HG03342 (cell line): ENCODE measurements around the gene PGM2L1.
"Not testable (repeated sequence)": the region's sequence is repeated elsewhere in the genome, so short reads cannot be mapped to it uniquely, and the experiment has no call there.

Source experiments
- ATAC-seq: cut with Tn5 transposase; IDR thresholded peaks from one replicate; pipeline ENCODE4 v1.9.1; 2021; ENCODE audit warnings: mild to moderate bottlenecking, moderate library complexity; ENCODE audit not compliant: unreplicated experiment

PGM2L1 gene

DNA sequence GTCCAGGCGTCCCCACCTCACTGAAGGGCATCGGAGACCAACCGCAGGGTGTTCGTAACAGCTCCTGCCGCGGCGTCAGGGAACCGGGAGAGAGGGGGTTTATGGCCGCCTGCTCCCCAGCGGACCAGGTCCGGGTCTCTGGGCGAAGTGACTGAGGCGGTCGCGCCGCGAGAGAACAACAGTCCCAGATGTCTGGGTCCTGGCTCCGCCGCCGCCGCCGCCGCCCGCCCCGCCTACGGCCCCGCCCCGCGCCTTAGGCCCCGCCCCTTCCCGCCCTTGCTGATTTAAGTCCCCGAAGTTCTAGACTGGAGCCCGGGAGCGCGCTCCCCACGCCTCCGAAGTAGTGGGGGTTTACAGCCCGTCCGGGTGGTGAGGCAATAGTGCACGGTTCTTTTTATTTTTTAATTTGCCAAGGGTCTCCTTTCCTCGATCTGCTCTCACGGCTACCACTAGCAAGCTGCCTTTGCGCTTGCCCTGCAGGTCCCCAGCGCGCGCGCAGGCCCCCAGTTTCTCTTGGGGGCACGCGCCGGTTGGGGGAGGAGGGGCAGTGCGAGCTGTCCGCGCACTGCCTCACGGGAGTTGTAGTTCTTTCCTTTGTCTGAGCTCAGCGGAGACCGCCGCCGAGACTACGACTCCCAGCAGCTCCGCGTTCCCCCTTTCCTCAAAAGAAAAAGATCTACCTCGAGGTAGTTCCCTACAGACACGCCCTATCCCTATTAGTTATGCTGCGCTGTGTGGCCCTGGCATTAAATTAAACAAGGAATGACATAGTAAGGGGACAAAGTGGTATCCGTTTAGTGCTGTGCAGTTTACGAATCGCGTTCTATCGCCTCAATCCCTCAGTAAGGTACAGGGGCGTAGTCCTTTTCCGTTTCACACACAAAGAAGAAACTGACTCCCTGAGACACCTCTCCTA is at the start of gene PGM2L1:
TSS of gene PGM2L1 (minus strand) at position 190 of the 916 bp plus-strand sequence. CDS start 272 bp downstream, outside the sequence.
- peak; percentile 94 for ATAC-seq

DNA sequence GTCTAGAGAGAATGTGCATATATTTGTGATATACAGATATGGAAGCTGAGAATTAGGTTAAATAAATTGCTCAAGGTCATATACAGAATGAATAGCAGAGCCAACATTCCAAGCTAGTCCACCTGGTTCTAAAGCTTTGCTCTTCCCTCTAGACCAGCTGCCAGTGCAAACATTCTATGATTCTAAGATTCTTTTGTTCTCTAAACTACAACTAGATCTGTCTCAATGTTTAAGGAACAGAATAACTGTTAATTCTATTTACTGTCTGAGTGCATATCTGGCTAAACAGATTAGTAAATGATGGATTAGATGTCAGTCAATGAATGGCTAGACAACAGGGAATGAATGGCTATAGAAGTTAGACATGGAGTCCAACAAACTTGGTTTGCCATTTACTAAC is 49.5 kb upstream of the PGM2L1 start:
- no peak for ATAC-seq

GRCh38 chr11:74446532-74446938 is 48.3 kb upstream of the PGM2L1 start:
- no peak for ATAC-seq

DNA sequence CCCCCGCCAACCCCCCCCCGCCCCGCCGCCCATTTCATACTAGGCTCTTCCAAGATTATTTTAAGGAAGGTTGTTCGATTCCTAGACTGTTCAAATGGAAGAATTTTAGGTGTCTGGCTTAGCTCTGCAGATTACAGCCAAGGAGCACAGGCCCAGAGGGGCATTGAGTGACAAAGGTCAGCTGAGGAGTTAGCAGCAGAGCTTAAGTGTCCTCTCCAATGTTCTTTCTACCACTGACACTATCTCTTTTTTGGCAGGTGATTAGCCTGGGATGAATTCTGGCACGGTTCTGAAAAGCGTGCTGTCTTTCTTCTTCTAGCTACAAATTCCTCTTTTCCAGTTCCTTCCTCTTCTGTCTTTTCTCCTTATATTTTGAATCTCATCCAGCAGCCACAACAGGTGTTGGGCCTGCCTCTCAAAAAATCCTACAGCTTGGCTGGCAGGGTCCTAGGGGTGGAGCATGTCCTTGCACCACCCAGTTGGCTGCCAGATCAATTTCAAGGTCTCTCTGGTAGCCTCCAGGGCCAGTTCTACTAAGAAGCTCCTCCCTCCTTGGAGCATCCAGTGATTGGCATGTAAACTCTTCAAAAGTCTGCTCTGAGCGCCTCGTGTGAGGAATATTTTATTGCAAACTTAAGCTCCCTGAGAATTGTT is 46.1 kb upstream of the PGM2L1 start:
- no peak for ATAC-seq

DNA sequence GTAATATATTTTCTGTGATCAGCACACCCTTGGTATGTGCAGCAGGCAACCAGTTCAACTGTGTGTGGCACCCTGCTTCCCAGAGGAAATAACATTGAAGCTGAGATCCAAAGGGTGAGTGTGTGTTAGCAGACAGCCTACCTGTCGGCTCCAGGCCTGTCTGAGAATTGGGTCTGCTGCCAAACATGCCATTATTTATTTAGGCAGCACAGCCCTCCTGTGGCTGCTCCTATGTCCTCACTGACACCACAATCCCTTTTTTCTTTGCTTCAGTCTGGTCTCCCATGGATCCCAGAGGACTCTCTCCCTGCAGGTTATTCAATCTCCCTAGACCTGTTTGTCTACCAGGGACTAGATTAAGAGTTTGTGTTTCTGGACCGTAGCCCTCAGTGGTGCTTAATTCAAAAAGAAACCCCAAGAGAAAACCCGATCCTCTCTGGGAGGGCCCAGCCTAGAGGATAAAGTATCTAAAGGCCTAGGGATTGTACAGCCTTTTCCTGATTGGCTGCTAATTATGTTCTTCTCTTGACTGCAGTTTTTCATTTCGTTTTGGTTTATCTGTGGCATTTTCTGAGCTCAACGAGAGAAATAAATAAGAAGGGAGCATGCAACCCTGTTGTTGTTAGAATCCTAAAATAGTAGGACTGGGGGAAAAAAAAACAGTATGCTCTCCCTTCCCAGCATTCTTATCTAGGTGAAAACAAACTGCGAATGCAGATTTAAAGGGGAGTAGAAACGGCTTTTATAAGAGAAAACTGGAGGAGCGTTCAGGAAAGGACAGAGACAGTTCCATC is 45.0 kb upstream of the PGM2L1 start:
- no peak for ATAC-seq

DNA sequence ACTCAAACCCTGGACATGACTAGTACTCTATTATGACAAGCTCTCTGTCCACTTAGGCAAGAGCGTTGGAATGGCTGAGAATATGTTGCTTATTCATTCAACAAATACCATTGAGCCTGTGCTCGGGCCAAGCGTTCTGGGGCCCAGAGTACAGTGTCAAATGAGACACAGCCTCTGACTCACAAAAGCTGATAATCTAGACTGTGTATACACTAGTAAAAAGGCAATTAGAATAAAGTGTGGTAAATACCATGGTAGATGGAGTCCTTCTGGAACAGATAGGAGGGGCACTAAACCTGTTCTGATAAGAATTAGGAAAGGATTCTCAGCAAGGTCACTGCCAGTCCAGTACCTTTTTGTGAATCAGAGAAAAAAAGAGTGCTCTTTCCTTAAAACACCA is 44.4 kb upstream of the PGM2L1 start:
- ATAC-seq, result no peak

DNA sequence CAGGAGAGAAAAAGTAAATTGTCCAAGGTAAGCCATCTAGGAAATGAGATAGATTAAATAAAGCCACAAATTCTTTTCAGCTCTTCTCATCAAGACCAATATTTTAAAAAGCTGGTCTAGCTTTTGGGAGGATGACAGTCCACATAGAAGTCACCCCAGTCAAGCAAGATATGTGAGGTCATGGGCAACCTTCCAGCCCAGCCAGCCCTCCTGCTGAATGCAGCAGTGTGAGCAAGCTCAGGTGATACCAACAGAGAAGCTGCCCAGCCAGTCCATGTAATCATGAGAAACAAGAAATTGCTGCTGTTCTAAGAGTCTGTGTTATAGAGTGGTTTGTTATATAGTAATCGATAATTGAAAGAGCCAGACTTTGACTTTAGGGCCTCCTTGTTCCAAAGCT is 40.4 kb upstream of the PGM2L1 start:
- no peak for ATAC-seq

DNA sequence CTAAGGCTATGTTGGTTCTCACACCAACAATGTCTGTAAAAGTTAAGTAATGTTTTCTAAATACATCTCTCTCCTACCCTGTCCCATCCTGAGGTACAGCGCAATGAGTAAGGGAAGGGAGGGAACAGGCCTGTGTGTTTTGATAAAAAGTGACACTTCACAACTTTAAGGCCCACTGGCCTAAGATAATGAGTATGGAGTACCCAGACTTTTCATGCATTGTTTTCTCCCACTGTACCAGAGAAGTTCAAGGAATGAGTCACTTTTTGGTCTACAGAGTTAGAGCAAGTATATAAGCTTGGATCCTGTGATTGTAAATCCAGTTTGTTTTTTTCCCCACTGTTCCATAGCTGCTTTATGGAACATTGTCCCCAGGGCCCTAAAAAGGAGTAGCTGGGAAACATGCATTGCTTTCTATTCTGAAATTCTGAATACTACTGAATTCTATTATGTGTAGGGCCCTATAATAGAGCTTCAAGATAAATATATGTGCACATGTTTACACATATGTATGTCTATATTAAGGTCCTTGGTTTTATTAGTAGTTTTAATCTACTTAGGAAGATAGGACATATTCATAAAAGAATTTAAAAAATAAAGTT is 39.3 kb upstream of the PGM2L1 start:
- ATAC-seq, result no peak

- no peak for ATAC-seq
Measured at GRCh38 chr11:74434528-74434927, 36.3 kb upstream of the PGM2L1 start.

- ATAC-seq, result no peak
Measured at GRCh38 chr11:74429205-74429604, 31.0 kb upstream of the PGM2L1 start.

DNA sequence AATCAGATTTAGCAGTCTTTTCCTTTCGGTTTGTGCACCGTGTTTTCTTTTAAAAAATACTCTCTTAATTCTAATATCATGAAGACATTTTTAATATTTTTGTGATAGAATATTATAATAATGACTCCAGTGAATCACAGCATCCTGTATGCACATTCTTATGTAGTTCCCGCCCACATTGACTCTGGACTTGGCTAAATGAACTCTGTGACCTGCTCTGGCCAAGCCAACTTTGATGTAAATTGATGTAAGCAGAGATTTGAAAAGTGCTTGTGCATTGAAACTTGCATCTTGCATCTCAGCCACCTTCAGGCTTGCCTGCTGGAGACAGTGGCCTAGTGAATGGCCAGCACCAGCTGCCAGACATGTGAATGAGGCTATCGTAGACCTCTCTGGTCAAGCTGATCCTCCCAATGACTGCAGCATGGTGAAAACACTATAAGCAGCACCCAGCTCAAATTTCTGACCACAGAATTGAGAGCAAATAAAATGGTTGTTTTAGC is 29.2 kb upstream of the PGM2L1 start:
- no peak for ATAC-seq

- no peak for ATAC-seq
Measured at GRCh38 chr11:74425100-74425499, 26.9 kb upstream of the PGM2L1 start.

GRCh38 chr11:74418509-74418895 is 20.3 kb upstream of the PGM2L1 start:
- no peak for ATAC-seq

DNA sequence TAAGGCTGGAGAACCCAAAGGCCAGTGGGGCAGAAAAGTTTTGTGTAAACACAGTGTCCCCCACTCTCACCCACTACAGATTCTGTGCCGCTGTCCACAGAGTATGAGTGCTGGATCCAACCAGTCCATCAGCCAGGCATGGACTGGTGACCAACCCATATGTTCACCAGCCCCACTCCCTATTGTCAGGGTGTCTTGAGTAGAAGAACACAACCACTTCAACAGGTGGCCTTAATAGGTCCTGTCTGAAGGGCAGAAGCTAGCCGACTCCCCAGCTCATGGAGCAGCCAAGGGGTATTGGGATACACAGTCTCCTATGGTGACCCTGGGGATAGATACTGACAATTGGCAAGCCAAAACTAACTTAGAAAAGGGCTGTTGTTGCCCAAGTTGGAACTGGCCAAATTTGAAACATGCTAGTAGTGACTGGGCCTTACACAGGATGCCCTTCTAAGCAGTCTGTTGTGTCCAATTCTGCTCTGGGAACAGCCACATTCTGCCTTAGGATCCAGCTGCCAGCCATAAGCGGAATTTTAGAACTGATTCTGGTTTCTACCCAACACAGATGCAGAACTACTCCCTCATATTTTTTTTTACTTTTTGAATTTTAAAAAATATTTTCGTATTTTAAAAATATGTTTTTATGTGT is 19.8 kb upstream of the PGM2L1 start:
- no peak for ATAC-seq

- no peak for ATAC-seq
Measured at GRCh38 chr11:74417379-74417804, 19.2 kb upstream of the PGM2L1 start.

DNA sequence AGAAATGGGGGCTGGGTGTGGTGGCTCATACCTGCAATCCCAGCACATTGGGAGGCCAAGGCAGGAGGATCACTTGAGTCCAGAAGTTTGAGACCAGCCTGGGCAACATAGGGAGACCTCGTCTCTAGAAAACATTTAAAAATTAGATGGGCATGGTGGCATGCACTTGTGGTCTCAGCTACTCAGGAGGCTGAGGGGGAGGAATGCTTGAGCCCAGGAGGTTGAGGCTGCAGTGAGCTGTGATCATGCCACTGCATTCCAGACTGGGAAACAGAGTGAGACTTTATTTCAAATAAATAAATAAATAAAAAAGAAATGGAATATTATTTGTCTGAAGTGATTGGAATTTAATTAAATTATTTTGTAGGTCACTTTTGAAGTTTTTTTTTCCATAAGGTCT is 18.7 kb upstream of the PGM2L1 start:
- ATAC-seq, result not testable (repeated sequence)

GRCh38 chr11:74412733-74413359 is 14.6 kb upstream of the PGM2L1 start:
- ATAC-seq, result no peak

DNA sequence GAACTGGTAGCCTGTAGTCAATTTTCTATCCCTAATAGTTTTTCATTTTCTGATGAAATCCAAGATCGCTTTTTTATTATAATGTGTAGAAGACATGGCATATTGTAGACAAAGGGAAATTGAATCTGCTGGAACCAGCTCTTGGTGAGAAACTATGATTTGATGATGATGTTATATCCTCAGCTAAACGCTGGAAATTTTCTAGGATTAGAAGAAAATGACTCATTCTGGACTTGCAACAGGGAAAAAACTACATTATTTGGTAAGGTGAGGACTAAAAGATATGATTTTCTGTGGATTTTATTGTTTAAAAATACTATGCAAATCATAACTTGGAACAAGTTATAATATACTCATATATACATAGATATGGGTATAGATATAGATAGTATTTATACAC is 14.1 kb upstream of the PGM2L1 start:
- ATAC-seq, result no peak

DNA sequence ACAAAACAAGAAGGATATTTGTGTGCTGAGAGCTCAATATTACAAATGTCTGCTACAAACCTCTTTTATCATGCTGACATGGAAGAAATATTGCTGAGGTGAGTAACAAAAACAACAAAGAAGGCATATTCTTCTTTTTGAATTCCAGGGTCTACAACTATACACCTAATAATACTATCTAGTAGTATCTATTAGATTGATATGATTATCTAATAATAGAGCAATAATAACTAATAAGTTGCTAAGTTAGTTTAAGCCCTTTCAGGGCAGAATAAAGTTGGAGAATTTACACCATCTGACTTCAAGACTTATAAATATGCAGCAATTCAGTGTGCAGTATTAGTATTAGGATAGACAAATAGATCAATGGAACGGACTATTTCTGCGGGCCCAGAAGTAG is 11.4 kb upstream of the PGM2L1 start:
- ATAC-seq, result no peak
